Natural killer cell (primary cell): ENCODE data around the gene MAST4. TPM values are rescaled to one million over a fixed set of nuclear protein-coding genes. Genes with fewer than 3 reads are reported as not detected.

Experiments used
- ATAC-seq, 3 donors: fragments of 150-1000 bp in 2 of 3; fragments of 200-7000 bp in 1 of 3; cut with Tn5 transposase; 1 replicate in 1 of 3; 2 replicates in 2 of 3; pipeline ENCODE4 v1.10.0; 2021; ENCODE audit warnings: mild to moderate bottlenecking in 2 of 3, moderate library complexity in 2 of 3
- DNase-seq, 2 donors: peaks; one replicate each; pipeline versions ENCODE4 v3.0.0 to v3.0.0-alpha.2; 2013 to 2021; ENCODE audit warnings: mixed read lengths in 1 of 2
- H3K27ac ChIP-seq: one replicate; pipeline ENCODE4 v1.5.1; 2013; ENCODE audit warnings: mild to moderate bottlenecking, low read length
- H3K27me3 ChIP-seq: one replicate; pipeline ENCODE4 v1.6.1; 2013; ENCODE audit warnings: low read length; ENCODE audit not compliant: control insufficient read depth, insufficient read depth
- H3K36me3 ChIP-seq: one replicate; pipeline ENCODE4 v1.6.1; 2013; ENCODE audit warnings: low read length; ENCODE audit not compliant: control insufficient read depth, insufficient read depth
- H3K4me1 ChIP-seq: one replicate; pipeline ENCODE4 v1.6.1; 2013; ENCODE audit warnings: low read length; ENCODE audit not compliant: control insufficient read depth, insufficient read depth
- H3K4me3 ChIP-seq: one replicate; pipeline ENCODE4 v1.5.1; 2013; ENCODE audit warnings: low read length
- H3K9me3 ChIP-seq: one replicate; pipeline ENCODE4 v1.6.1; 2013; ENCODE audit warnings: low read length; ENCODE audit not compliant: control insufficient read depth, insufficient read depth
- H3K27ac Mint-ChIP-seq, 2 donors: one replicate each; pipeline ENCODE4 v1.8.0; 2022; ENCODE audit warnings: mild to moderate bottlenecking in 2 of 2, mixed read lengths in 2 of 2, moderate library complexity in 1 of 2
- H3K27me3 Mint-ChIP-seq, 2 donors: one replicate each; pipeline ENCODE4 v1.8.0; 2022; ENCODE audit warnings: low read depth in 2 of 2, mixed read lengths in 2 of 2
- H3K36me3 Mint-ChIP-seq: one replicate; pipeline ENCODE4 v1.8.0; 2022; ENCODE audit warnings: mixed read lengths
- H3K4me1 Mint-ChIP-seq, 2 donors: one replicate each; pipeline ENCODE4 v1.8.0; 2022; ENCODE audit warnings: mixed read lengths in 2 of 2
- H3K4me3 Mint-ChIP-seq: one replicate; pipeline ENCODE4 v1.8.0; 2022; ENCODE audit warnings: mild to moderate bottlenecking, moderate library complexity, mixed read lengths
- H3K9me3 Mint-ChIP-seq, 2 donors: one replicate each; pipeline ENCODE4 v1.8.0; 2022; ENCODE audit warnings: mixed read lengths in 2 of 2
- CTCF ChIP-seq: fragments of 200-600 bp; IDR thresholded peaks from one replicate; pipeline ENCODE4 v1.8.0; 2022; ENCODE audit warnings: antibody characterized with exemption
- WGBS: methylation state at CpG from one replicate; pipeline ENCODE4 v1.1.7; 2013; ENCODE audit warnings: missing lambda C conversion rate; ENCODE audit not compliant: insufficient coverage; 5-methylcytosine and 5-hydroxymethylcytosine counted together
- intact Hi-C: fragments of 100-400 bp; cut with micrococcal nuclease; formaldehyde crosslinking; loops from one replicate; pipeline ENCODE4 v1.14.2; 2022
- total RNA-seq, 4 donors: library from RNA; stranded (reverse); fragments of 120-200 nt in 1 of 4; gene quantifications; one replicate each; pipeline versions ENCODE4 v1.2.3 to v1.2.4, GENCODE V29; 2013 to 2022

MAST4 gene
- total RNA-seq, 3 donors from 2014 or later (not counting 1 experiment from before 2014, with no cell fraction given) = 6.5 to 14.1 (median 12.7) TPM

GRCh38 chr5:66606713-66607112 lies 10.5 kb downstream of the MAST4 start:
- no peaks in the 10 kb centered on the region for H3K9me3 ChIP-seq
- Mint-ChIP-seq H3K36me3 (no peaks in the 10 kb centered on the region), H3K4me1 (no peaks in the 10 kb centered on the region), H3K27ac (no peak overlapping the region), H3K27me3 (peaks cover 0 to 2% of the 10 kb centered on the region in 2 donors), H3K4me3 (no peak overlapping the region), H3K9me3 (no peaks in the 10 kb centered on the region)
- no peaks in the 10 kb centered on the region for H3K4me1 ChIP-seq
- intact Hi-C loops = no loop called here
- H3K4me3 ChIP-seq = no peak overlapping the region
- H3K27ac ChIP-seq = no peak overlapping the region
- no peaks in the 10 kb centered on the region for H3K27me3 ChIP-seq
- TF ChIP-seq CTCF = no peak
- no peak for DNase-seq
- no peak for ATAC-seq
- no peaks in the 10 kb centered on the region for H3K36me3 ChIP-seq
- no CpG with 5 or more reads among the region's 2 CpGs for WGBS

GRCh38 chr5:66608501-66608900 lies 12.3 kb downstream of the MAST4 start:
- Mint-ChIP-seq H3K36me3 (no peaks in the 10 kb centered on the region), H3K27me3 (peaks cover 0 to 5% of the 10 kb centered on the region in 2 donors), H3K9me3 (no peaks in the 10 kb centered on the region), H3K27ac (no peak overlapping the region), H3K4me3 (no peak overlapping the region), H3K4me1 (no peaks in the 10 kb centered on the region)
- Histone ChIP-seq H3K4me1 (no peaks in the 10 kb centered on the region), H3K27me3 (no peaks in the 10 kb centered on the region), H3K36me3 (no peaks in the 10 kb centered on the region), H3K27ac (no peak overlapping the region), H3K9me3 (no peaks in the 10 kb centered on the region), H3K4me3 (no peak overlapping the region)
- intact Hi-C loops = no loop called here
- no peak for ATAC-seq
- WGBS = 87% methylated on average over 6 of the region's 6 CpGs
- TF ChIP-seq CTCF = no peak
- DNase-seq = no peak

- Mint-ChIP-seq H3K4me3 (no peak overlapping the region), H3K27me3 (peaks cover 0 to 5% of the 10 kb centered on the region in 2 donors), H3K27ac (no peak overlapping the region), H3K9me3 (no peaks in the 10 kb centered on the region), H3K4me1 (no peaks in the 10 kb centered on the region), H3K36me3 (no peaks in the 10 kb centered on the region)
- H3K4me3 ChIP-seq = no peak overlapping the region
- no peaks in the 10 kb centered on the region for H3K9me3 ChIP-seq
- ATAC-seq (no peak), DNase-seq (no peak)
- H3K27me3 ChIP-seq = no peaks in the 10 kb centered on the region
- intact Hi-C loops = no loop called here
- no peak for TF ChIP-seq CTCF
- H3K4me1 ChIP-seq = no peaks in the 10 kb centered on the region
- H3K36me3 ChIP-seq = no peaks in the 10 kb centered on the region
- no peak overlapping the region for H3K27ac ChIP-seq
These were observed 13.4 kb downstream of the MAST4 start for GRCh38 chr5:66609615-66610014.

- no peaks in the 10 kb centered on the region for H3K9me3 Mint-ChIP-seq
- no peak for TF ChIP-seq CTCF
- DNase-seq = no peak
- no peaks in the 10 kb centered on the region for H3K36me3 ChIP-seq
- intact Hi-C loops = no loop called here
- H3K9me3 ChIP-seq = no peaks in the 10 kb centered on the region
- H3K27me3 Mint-ChIP-seq = peaks cover 0 to 5% of the 10 kb centered on the region in 2 donors
- no peaks in the 10 kb centered on the region for H3K36me3 Mint-ChIP-seq
- peaks cover 3 to 7% of the 10 kb centered on the region in 2 donors for H3K4me1 Mint-ChIP-seq
- no peak overlapping the region for H3K27ac ChIP-seq
- no peak overlapping the region for H3K4me3 Mint-ChIP-seq
- 80% methylated on average over 5 of the region's 5 CpGs for WGBS
- no peak for ATAC-seq
- H3K4me1 ChIP-seq = no peaks in the 10 kb centered on the region
- H3K4me3 ChIP-seq = no peak overlapping the region
- no peaks in the 10 kb centered on the region for H3K27me3 ChIP-seq
- no peak overlapping the region for H3K27ac Mint-ChIP-seq
These were observed 16.0 kb downstream of the MAST4 start for GRCh38 chr5:66612226-66612625.
